ENCODE data around the gene LRRC7.

GRCh38 chr1:69921486-69921885 is 353.8 kb downstream of the LRRC7 start:
- TF ChIP-seq, protein P1, sequence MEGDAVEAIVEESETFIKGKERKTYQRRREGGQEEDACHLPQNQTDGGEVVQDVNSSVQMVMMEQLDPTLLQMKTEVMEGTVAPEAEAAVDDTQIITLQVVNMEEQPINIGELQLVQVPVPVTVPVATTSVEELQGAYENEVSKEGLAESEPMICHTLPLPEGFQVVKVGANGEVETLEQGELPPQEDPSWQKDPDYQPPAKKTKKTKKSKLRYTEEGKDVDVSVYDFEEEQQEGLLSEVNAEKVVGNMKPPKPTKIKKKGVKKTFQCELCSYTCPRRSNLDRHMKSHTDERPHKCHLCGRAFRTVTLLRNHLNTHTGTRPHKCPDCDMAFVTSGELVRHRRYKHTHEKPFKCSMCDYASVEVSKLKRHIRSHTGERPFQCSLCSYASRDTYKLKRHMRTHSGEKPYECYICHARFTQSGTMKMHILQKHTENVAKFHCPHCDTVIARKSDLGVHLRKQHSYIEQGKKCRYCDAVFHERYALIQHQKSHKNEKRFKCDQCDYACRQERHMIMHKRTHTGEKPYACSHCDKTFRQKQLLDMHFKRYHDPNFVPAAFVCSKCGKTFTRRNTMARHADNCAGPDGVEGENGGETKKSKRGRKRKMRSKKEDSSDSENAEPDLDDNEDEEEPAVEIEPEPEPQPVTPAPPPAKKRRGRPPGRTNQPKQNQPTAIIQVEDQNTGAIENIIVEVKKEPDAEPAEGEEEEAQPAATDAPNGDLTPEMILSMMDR (IDR thresholded peaks at IDR 0.05; ENCODE audit: control extremely low read depth in 1 of 3, insufficient read depth in 1 of 3, low read depth in 1 of 3, low read length in 3 of 3) = no peak
- no peak for TF ChIP-seq POLR2AphosphoS5 (IDR thresholded peaks at IDR 0.05; ENCODE audit: low read depth, low read length)
- TF ChIP-seq EZH2 (IDR thresholded peaks at IDR 0.05; ENCODE audit: low read depth, low read length, severe bottlenecking) = no peak
